HG03108 (cell line): ENCODE measurements around the gene ROBO3.

Experiments used
- ATAC-seq: cut with Tn5 transposase; IDR thresholded peaks from one replicate; pipeline ENCODE4 v1.9.1; 2021; ENCODE audit warnings: moderate library complexity; ENCODE audit not compliant: unreplicated experiment

Gene ROBO3

GRCh38 chr11:124874571-124875255 lies 9.5 kb downstream of the ROBO3 start:
- ATAC-seq: no peak

- ATAC-seq: no peak
These were observed 10.2 kb downstream of the ROBO3 start for GRCh38 chr11:124875401-124875800.

GRCh38 chr11:124875943-124876817 lies 10.9 kb downstream of the ROBO3 start:
- peak; percentile 96 for ATAC-seq

DNA sequence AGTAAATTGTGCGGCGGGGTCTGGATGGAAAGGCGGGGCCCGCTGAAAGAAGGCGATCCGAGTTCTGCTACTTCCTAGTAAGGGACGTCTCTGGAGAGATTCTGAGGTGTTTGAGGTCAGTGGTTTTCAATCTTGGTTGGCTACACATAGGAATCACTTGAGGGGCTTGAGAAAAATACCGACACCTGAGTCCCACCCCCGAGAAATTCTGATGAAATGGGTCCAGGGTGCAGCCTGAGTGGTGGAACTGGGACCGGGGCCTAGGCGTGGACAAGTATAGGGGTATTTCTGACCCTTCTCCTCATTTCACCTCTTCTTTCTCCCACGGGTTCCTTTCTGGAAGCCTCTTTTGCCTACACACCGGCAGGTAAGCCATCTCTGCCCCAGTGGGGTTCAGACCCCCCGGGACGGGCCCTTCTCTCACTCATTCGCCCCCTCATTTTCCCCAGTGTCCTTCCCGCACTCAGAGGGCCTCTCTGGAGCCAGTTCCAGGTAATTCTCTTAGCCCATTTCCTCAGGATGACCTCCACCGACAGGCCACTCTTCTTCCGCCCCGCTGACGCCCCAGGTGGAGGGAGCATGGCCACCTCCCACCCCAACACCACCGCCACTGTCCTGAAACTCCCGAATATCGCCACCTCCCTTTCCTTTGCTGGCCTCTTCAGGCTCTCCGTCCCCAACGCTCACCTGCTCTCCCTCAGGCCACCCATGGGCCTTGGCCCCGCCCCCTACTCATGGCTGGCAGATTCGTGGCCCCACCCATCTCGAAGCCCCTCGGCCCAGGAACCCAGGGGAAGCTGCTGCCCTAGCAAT lies 11.8 kb downstream of the ROBO3 start:
- ATAC-seq: no peak

- no peak for ATAC-seq
These were observed 12.3 kb downstream of the ROBO3 start for GRCh38 chr11:124877631-124877909.

DNA sequence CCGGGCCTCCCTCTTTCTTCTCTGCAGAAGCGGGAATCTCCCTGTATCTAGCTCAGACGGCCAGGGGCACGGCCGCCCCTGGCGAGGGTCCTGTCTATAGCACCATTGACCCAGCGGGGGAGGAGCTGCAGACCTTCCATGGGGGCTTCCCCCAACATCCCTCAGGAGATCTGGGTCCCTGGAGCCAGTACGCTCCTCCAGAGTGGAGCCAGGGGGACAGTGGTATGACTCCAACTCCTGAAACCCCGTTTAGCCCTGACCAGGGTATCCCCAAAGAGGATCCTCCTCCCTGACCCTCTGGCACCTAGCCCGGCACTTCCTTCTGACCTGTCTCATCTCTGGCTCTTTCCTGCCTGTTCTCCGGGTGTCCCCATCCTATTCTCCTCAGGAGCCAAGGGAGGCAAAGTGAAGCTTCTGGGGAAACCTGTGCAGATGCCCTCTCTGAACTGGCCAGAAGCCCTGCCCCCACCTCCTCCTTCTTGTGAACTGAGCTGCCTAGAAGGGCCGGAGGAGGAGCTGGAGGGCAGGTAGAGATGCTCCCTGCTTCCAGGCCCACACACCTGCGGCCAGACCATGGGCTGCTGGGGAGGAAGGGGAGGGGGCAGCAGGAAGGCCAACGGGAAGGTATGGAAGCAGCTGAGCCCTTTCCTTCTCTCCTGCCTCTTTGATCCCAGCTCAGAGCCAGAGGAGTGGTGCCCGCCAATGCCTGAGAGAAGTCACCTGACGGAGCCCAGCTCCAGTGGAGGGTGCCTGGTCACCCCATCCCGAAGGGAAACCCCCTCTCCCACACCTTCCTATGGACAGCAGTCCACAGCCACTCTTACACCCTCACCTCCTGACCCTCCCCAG lies 12.9 kb downstream of the ROBO3 start:
- no peak for ATAC-seq

GRCh38 chr11:124878759-124879492 lies 13.7 kb downstream of the ROBO3 start:
- ATAC-seq: no peak

GRCh38 chr11:124879493-124880289 lies 14.5 kb downstream of the ROBO3 start:
- no peak for ATAC-seq

- ATAC-seq: no peak
These were observed 15.0 kb downstream of the ROBO3 start for GRCh38 chr11:124880290-124880611.

- ATAC-seq: no peak
These were observed 15.7 kb downstream of the ROBO3 start for GRCh38 chr11:124880958-124881357.

GRCh38 chr11:124882339-124883071 lies 17.3 kb downstream of the ROBO3 start:
- no peak for ATAC-seq

- no peak for ATAC-seq
These were observed 19.1 kb downstream of the ROBO3 start for GRCh38 chr11:124884340-124884739.

DNA sequence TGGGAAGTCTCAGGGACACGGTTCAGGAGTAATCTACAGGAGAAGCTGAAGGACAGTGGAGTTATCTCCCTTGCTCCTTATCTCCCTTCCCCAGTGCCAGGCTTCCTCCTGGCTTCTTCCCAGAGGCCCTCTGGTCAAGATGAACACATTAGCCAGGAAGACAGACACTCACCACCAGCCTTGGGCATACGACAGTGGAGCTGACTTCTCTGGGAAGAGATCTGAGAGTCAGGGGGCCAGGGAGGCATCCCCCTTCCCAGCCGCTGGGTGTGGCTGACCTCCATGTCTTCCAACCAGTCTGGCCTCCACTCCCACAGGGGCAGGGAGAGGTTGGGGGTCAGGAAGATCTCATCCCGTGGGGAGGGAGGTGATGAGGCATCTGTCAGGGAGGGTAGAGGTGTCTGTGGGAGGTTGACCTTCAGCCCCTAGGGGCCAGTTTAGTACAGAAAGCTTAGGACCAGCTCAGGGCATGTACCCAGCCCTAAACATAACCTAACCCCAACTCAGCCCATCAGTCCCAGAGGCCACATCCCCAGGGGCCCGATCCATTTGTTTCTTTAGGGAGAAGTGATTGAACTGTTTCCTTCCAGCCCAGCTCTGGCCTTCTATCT lies 19.7 kb downstream of the ROBO3 start:
- ATAC-seq: no peak

GRCh38 chr11:124886476-124886875 lies 21.2 kb downstream of the ROBO3 start:
- no peak for ATAC-seq

DNA sequence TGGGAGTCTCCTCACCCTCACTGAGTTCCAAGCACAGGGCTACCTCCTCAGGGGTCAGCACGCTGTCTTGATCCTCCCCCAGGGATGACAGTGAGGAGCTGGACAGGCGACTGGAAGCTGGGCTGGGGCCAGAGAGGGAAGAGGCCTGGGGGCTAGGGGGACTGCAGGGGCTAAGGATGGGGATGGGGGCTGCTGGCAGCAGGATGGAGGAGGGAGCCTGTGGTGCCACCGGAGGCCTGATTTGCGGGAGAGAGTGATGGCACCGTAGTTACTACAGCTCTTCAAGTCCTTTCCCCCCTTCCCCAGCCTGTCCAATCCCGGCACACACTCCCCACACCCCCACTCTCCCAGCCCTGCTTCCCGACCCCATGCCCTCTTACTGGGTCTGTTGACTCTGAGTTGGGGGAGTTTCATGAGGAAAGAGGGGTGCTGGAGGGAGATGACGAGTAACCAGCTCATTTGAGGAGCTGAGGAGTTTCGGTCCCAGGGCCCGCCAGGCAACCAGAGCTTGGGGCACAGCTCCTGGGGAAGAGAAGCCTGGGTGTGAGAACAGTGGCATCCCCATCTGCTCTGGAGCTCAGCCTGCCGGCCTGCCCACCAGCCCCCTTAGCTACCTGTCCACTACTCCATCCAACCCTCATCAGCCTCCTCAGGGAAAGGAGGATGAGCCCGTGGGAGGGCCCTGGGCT lies 21.9 kb downstream of the ROBO3 start:
- ATAC-seq: no peak

GRCh38 chr11:124887667-124888013 lies 22.4 kb downstream of the ROBO3 start:
- ATAC-seq: no peak

DNA sequence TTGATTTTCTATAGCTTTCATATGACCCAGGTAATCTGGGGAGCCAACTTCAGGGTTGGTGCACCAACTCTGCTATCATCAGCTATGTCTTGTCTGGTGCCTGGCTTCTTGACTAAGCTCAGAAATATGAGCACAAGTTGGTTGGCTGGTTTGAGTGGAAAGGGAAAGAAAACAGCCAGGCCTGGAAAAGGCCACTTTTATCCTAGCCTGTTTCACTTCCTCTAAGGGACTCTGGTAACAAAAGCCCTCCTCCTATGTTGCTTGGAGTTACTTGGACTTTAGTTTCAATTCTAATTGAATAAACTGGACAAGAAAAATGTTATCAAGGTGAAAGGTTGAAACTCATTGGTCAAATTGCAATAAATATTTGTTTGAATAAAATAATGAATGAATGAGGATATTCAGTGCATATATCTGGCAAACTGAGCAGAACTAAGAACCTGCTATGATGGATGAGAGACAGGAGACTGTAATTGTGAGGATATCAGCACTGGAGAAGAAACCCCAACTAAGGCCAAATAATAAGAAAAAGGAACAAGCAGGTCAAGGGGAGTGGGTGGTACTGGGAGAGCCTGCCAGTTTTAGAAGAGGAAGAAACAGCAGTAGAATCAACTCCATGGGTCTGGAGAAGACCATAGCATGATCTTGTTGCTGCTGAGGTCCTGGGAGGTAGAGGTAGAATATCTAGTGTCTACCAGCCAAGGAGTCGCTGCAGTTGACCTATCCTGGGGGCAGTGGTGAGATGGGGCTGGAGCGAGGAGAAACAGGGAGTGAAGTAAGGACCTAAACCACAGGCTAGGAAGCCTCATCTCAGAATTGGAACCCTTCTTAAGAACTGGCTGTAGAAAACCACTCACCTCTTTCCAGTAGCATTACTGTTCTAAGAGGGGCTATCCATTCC lies 24.2 kb downstream of the ROBO3 start:
- ATAC-seq: no peak
